HEK293T (cell line): ENCODE data around the gene DENND2D.

ENCODE experiments used
- ARNT ChIP-seq: fragments of 450-650 bp; IDR thresholded peaks from 2 replicates; pipeline ENCODE4 v1.6.1; 2017; ENCODE audit warnings: mild to moderate bottlenecking
- CTBP1 ChIP-seq: fragments of 450-650 bp; IDR thresholded peaks from 2 replicates; pipeline ENCODE4 v1.6.1; 2016; ENCODE audit warnings: borderline replicate concordance
- ELF4 ChIP-seq: fragments of 450-650 bp; IDR thresholded peaks from 2 replicates; pipeline ENCODE4 v1.6.1; 2017; ENCODE audit warnings: antibody characterized with exemption
- FOXA1 ChIP-seq: fragments of 450-650 bp; IDR thresholded peaks from 2 replicates; pipeline ENCODE4 v1.6.1; 2016; ENCODE audit warnings: mild to moderate bottlenecking
- FOXM1 ChIP-seq: fragments of 450-650 bp; IDR thresholded peaks from 2 replicates; pipeline ENCODE4 v1.6.1; 2017; ENCODE audit warnings: mild to moderate bottlenecking, borderline replicate concordance
- L3MBTL2 ChIP-seq: fragments of 450-650 bp; conservative IDR thresholded peaks from 2 replicates; pipeline ENCODE4 v1.6.1; 2016; ENCODE audit warnings: mild to moderate bottlenecking
- LEF1 ChIP-seq: fragments of 450-650 bp; IDR thresholded peaks from 2 replicates; pipeline ENCODE4 v1.6.1; 2017; ENCODE audit warnings: mild to moderate bottlenecking, borderline replicate concordance
- NFRKB ChIP-seq: fragments of 450-650 bp; IDR thresholded peaks from 2 replicates; pipeline ENCODE4 v1.6.1; 2016; ENCODE audit warnings: mild to moderate bottlenecking, moderate library complexity
- SP1 ChIP-seq: fragments of 450-650 bp; IDR thresholded peaks from 2 replicates; pipeline ENCODE4 v1.6.1; 2017
- SUZ12 ChIP-seq: fragments of 450-650 bp; IDR thresholded peaks from 2 replicates; pipeline ENCODE4 v1.6.1; 2016; ENCODE audit warnings: mild to moderate bottlenecking
- ZNF384 ChIP-seq: fragments of 450-650 bp; IDR thresholded peaks from 2 replicates; pipeline ENCODE4 v1.6.1; 2016
- TF ChIP-seq, protein P1 (sequence below): fragments of 450-650 bp; IDR thresholded peaks from 2 replicates; pipeline ENCODE4 v1.6.1; 2016

DNA sequence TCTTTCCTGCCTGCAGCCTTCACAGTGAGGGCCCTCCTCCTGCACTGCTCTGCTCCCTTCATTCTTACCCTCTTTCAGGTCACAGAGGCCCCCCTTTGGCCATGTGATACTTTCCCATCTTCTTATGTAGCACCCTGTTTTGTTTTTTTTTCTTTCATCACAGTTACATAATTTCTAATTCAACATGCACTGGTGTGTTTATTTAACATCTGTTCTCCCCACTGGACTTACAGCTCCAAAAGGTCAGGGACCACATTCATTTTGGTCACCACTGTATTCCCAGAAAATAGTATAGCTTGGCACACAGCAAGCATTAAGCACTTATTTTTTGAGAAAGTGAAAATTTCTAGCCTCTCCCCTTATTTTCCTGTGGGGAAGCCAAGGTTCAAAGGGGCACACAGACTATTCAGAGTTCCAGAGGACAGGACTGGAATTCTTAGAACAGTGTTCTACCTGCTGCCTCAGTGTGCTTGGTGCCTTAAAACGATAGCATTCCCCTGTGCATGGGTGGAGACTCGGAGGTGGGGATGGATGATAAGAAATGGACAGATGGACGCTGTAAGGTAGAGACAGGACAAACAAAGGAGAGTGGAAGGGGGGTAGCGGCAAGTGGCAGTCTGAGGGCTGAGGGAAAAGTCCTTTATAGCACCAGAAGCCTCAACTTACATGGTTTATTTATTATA is 5.3 kb downstream of the DENND2D start:
- TF ChIP-seq ELF4 (no peak), NFRKB (no peak), SP1 (no peak), LEF1 (no peak), L3MBTL2 (no peak), FOXA1 (no peak), SUZ12 (no peak), ZNF384 (no peak), ARNT (no peak), FOXM1 (no peak), CTBP1 (no peak)
- TF ChIP-seq, protein P1, sequence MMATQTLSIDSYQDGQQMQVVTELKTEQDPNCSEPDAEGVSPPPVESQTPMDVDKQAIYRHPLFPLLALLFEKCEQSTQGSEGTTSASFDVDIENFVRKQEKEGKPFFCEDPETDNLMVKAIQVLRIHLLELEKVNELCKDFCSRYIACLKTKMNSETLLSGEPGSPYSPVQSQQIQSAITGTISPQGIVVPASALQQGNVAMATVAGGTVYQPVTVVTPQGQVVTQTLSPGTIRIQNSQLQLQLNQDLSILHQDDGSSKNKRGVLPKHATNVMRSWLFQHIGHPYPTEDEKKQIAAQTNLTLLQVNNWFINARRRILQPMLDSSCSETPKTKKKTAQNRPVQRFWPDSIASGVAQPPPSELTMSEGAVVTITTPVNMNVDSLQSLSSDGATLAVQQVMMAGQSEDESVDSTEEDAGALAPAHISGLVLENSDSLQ = no peak
